RWPE2 (cell line): ENCODE results near the gene IPO13.

Source experiments
- ATAC-seq: fragments of 200-7000 bp; cut with Tn5 transposase; 3 replicates; pipeline ENCODE4 v1.9.1; 2021; ENCODE audit warnings: low read depth
- DNase-seq: peaks from one replicate; pipeline ENCODE4 v3.0.0-alpha.2; 2020; ENCODE audit warnings: low spot score
- H3K27ac ChIP-seq: fragments of 450-650 bp; 2 replicates; pipeline ENCODE4 v1.5.1; 2017; ENCODE audit warnings: mild to moderate bottlenecking; ENCODE audit not compliant: poor library complexity, severe bottlenecking
- H3K27me3 ChIP-seq: fragments of 250-450 bp; sonication (Bioruptor Pico); 2 replicates; pipeline ENCODE4 v1.5.1; 2021; ENCODE audit warnings: mild to moderate bottlenecking, moderate library complexity; ENCODE audit not compliant: insufficient read depth, poor library complexity, severe bottlenecking
- H3K36me3 ChIP-seq: fragments of 250-450 bp; sonication (Bioruptor Pico); 2 replicates; pipeline ENCODE4 v1.5.1; 2020; ENCODE audit warnings: low read depth, mild to moderate bottlenecking, moderate library complexity
- H3K4me1 ChIP-seq: fragments of 250-450 bp; sonication (Bioruptor Pico); 2 replicates; pipeline ENCODE4 v1.5.1; 2021; ENCODE audit warnings: mild to moderate bottlenecking, moderate library complexity; ENCODE audit not compliant: insufficient read depth, poor library complexity, severe bottlenecking
- H3K4me3 ChIP-seq: fragments of 250-450 bp; sonication (Bioruptor Pico); 2 replicates; pipeline ENCODE4 v1.5.1; 2021; ENCODE audit warnings: mild to moderate bottlenecking, moderate library complexity; ENCODE audit not compliant: severe bottlenecking
- H3K9me3 ChIP-seq: fragments of 250-450 bp; sonication (Bioruptor Pico); 2 replicates; pipeline ENCODE4 v1.5.1; 2021; ENCODE audit warnings: mild to moderate bottlenecking, moderate library complexity; ENCODE audit not compliant: severe bottlenecking
- TF ChIP-seq, protein P1 (sequence below): fragments of 450-650 bp; IDR thresholded peaks from one replicate; pipeline ENCODE4 v1.5.1; 2017; ENCODE audit warnings: mild to moderate bottlenecking, moderate library complexity; ENCODE audit not compliant: poor library complexity, severe bottlenecking

IPO13 gene

DNA sequence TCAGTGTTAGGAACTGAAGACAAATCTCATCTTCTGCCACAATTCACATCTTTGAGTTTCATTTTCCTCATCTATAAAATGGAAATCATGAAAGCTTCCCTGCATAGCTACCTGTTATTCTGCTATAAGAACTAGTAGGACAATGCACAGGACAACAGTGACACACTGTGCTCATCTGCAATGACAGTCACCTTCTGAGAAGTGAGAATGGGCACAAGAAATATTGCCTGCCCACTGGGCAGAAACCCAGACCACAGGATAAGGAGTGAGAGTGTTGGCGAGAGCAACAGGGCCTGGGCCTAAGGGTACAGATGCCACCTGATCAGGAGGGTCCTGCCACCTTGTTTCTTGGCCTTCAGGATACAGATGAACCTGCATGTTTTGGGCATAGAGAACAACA lies 36.4 kb upstream of the IPO13 start:
- H3K9me3 ChIP-seq: no peaks in the 10 kb centered on the region
- no peak overlapping the region for H3K27ac ChIP-seq
- ATAC-seq (no peak), DNase-seq (no peak)
- H3K4me1 ChIP-seq: peaks cover 32% of the 10 kb centered on the region
- no peaks in the 10 kb centered on the region for H3K36me3 ChIP-seq
- H3K4me3 ChIP-seq: no peak overlapping the region
- TF ChIP-seq, protein P1, sequence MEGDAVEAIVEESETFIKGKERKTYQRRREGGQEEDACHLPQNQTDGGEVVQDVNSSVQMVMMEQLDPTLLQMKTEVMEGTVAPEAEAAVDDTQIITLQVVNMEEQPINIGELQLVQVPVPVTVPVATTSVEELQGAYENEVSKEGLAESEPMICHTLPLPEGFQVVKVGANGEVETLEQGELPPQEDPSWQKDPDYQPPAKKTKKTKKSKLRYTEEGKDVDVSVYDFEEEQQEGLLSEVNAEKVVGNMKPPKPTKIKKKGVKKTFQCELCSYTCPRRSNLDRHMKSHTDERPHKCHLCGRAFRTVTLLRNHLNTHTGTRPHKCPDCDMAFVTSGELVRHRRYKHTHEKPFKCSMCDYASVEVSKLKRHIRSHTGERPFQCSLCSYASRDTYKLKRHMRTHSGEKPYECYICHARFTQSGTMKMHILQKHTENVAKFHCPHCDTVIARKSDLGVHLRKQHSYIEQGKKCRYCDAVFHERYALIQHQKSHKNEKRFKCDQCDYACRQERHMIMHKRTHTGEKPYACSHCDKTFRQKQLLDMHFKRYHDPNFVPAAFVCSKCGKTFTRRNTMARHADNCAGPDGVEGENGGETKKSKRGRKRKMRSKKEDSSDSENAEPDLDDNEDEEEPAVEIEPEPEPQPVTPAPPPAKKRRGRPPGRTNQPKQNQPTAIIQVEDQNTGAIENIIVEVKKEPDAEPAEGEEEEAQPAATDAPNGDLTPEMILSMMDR: no peak
- no peaks in the 10 kb centered on the region for H3K27me3 ChIP-seq

DNA sequence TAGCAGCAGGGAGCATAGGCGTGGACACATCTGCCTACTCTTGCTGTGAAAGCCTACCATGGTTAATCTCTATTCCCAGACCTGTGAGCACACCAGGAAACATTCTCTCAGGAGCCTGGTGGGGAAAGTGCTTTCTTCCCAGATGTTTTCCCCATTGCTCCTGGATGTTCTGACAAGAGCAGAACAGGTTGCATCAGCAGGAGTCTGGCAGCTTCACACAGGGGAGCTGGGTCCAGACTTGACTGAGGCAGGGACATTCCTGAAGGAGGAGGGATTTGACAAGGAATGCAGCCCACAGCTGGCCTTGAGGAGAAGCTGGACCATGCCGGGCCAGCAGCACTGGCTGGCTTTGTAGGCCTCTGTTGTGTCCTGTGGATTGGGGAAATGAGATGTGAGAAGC lies 34.1 kb upstream of the IPO13 start:
- TF ChIP-seq, protein P1: no peak
- no peak overlapping the region for H3K4me3 ChIP-seq
- H3K9me3 ChIP-seq: no peaks in the 10 kb centered on the region
- H3K27ac ChIP-seq: peak overlapping the region; percentile 82
- peak; percentile 91 for ATAC-seq
- peaks cover 35% of the 10 kb centered on the region for H3K4me1 ChIP-seq
- no peaks in the 10 kb centered on the region for H3K27me3 ChIP-seq
- peak; percentile 89 for DNase-seq
- no peaks in the 10 kb centered on the region for H3K36me3 ChIP-seq

DNA sequence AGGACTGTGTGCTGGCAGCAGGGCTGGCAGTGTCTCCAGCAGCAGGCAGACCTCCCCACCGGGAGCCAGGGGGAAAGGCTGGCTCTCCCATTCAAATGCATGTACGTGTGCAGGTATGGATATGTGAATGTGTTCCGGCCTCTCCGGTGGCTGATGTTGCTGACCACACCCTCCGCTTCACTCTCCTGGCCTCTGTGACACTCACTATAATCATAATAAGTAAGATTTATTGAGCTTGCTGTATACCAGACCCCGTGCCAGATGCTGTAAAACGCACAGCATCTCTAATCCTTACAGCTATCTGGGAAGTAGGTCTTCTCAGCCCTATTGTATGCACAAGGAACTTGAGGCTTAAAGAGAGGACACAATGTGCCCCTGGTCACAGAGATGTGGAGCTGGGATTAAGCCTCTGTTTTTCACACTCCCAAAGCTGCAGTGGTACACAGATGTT lies 33.7 kb upstream of the IPO13 start:
- Histone ChIP-seq H3K27ac (peak overlapping the region; percentile 82), H3K27me3 (no peaks in the 10 kb centered on the region), H3K4me3 (no peak overlapping the region), H3K36me3 (no peaks in the 10 kb centered on the region), H3K4me1 (peaks cover 35% of the 10 kb centered on the region), H3K9me3 (no peaks in the 10 kb centered on the region)
- DNase-seq (no peak), ATAC-seq (peak; percentile 25)
- TF ChIP-seq, protein P1: no peak

DNA sequence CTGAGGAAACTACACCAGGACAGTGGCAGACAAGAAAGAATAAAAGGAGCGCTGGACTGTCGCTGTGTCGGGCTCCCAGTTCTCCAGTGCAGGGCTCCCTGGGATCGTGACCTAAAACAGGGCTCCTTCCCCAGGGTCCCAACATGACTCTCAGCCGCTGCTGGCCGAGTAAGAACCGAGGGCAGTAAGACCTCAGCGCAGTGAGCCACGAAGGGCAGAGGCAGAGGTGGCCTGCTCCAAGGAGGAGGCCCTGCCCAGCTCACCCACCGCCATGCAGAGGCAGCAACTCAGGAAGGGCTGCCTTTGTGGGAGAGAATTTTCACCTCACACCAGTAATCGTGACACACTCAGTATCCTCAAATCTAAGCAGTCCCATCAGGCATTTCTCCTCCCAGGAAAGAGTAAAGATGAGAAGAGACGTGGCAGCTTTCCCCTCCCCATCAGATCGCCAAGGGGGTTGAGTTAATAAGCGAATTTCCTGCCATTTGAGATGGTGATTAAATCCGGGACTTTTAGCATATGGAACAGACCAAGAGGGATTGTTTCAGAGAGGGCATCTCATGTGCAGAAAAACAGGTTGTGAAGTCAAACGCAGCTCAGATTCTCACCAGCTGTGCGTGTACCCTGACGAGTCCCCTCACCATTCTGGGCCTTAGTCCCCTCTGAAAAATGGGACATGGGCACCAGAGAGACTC lies 32.9 kb upstream of the IPO13 start:
- TF ChIP-seq, protein P1: no peak
- H3K27ac ChIP-seq: peak overlapping the region; percentile 82

More for the DNA sequence above, 32.9 kb upstream of the IPO13 start:
- ATAC-seq (no peak), DNase-seq (peak; percentile 40)
- Histone ChIP-seq H3K36me3 (no peaks in the 10 kb centered on the region), H3K4me1 (peaks cover 37% of the 10 kb centered on the region), H3K27me3 (no peaks in the 10 kb centered on the region), H3K4me3 (no peak overlapping the region), H3K9me3 (no peaks in the 10 kb centered on the region)
